ENCODE data around the gene FBN1.

FBN1 gene

DNA sequence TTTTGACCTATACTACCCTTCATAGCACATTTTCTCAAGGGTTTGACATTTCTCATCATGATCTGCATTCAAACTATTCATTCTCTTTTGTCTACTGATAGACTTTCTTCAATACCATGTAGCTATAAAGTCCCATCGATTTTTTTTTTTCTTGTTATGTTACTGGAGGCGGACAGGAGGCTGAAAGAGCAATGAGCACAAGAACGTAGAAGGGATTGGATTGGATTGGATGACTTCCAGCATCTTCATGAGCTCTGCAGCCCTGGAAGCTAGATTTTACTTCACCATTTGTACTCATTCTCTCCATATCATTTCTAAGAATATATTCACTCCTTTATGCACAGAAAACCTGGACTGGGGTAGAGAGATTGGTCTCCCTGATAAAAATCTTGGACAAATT lies 271.0 kb downstream of the FBN1 start:
- DNase-seq (ENCODE audit: low read depth in 2 of 2, low spot score in 1 of 2), result no peak

DNA sequence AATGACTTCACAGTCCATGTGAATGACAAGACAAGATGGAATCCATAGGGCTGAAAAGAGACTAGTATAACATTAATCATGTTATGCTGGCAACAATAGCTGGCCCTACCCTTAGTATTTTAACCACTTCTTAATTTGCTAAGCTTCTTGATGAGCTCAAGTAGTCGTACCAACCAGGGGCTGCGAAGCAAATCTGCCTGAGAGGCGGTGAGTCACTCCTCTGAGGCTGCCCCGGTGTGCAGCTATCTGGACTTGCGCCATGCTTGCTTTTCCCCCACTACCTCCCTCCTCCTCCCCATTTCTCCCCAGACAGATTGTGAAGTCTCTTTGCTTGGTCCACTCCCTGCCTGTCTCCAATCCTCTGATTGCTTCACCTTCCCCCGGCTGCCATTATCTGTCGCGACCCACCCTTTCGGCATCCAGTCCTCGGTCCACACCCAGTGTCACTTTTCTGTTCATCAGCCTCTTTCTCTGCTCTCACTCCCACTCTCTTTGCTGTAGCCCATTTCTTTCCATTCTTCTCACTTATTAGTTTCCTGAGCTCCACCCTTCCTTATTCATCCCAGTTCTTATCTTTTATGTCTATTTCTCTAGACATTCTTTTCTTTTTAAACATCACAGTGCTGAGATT lies 271.6 kb downstream of the FBN1 start:
- DNase-seq (ENCODE audit: low read depth in 2 of 2, low spot score in 1 of 2), result no peak

DNA sequence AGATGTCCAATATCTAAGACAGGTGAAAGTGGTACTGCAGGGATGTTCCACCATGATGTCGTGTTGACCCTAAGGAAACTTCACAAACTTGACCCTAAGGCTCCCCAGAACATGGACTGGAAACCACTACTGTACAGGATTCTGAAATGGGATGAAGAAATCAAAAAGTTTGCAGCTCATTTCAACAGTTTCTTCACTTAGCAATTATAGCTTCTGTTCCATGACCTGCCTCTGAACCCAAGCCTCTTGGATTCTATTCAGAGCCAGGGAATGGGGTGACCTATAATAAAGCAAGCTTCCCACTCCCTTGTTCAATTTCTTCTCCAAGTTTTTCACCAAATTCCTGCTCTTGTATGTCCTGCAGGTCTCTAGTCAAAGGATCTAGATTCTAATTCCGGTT lies 273.5 kb downstream of the FBN1 start:
- no peak for DNase-seq (ENCODE audit: low read depth in 2 of 2, low spot score in 1 of 2)

DNA sequence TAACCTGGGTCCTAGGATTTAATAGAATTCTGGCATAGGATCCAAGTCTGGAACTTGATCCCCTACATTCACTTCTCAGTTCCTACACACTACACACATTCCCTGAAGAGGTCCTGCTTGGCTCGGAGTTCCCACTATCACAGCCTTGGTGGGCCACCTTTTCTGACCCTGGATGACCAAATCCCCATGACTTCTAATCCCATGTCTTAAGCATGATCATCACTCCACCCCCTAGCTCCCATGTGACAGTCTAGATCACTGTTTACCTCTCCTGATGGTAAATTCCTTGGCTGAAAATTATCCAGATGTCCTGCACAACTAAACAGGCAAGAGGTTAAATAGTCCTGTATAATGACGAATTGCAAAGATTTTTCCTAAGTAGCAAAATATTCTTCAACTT lies 274.0 kb downstream of the FBN1 start:
- no peak for DNase-seq (ENCODE audit: low read depth in 2 of 2, low spot score in 1 of 2)

DNA sequence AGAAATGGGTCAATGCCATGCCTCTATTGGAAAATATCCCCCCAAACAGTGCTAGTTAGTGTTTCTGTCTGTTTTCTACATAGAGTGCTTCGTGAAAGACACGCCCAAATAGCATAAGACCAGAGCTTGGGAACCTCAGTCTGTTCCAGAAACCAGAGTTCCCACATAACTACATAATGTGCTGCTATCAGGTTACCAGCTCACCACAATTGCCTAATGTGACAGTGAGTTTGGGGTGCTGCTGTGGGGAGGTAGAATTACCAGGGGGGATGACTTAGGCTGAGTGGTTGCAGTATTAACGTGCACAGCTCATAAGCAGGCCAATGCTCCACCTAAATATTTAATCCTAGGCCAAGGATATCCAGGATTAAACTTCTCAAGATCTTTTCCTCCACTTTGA lies 275.0 kb downstream of the FBN1 start:
- no peak for DNase-seq (ENCODE audit: low read depth in 2 of 2, low spot score in 1 of 2)

DNA sequence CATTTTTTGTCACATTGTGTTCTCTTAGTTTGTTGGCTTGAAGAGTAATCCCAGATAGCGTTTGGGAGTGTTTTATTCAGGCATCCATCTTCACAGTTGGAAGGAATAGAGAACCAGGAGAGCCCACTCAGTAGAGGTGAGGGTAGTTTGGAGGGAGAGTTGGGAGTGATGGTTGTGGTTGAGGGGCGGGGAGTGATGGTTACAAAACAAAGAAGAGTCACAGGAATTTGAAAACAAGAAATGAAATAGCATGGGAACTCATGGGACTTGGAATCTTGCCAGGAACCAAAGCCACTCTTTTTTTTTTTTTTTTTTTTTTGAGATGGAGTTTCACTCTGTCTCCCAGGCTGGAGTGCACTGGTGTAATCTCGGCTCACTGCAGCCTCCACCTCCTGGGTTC lies 278.0 kb downstream of the FBN1 start:
- DNase-seq (ENCODE audit: low read depth in 2 of 2, low spot score in 1 of 2), result no peak

DNA sequence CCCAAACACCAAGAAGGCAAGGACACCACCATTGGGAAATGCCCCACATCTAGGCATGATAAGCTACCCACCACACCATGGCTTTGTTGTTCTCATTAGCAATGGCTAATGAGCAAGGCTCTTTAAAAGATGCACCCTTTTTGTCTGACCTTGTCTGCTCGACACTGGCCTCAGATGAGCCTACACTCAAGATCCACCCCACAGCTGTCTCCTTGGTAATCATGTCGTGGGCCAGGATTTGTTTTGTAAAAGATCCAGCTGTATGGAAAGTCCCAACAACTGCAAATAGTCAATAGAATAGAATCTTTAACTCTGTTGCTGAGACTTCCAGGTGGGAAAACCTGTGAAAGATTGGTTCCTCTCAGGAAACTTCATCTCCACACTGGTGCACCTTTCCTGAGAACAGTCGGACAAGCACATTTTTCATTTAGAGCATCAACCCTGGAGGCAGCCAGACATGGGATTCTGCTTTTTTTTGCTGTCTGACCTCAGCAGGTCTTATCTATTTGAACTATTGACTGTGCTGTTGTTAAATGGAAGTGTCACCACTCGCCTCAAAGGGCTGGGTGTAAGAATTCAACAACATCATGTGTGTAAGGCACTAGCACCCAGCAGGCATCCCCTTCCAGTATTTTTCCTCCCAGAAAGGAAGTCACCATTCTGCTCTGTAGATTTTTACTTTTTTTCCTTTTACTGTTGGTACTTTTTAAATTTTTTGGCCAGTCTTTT lies 278.8 kb downstream of the FBN1 start:
- no peak for DNase-seq (ENCODE audit: low read depth in 2 of 2, low spot score in 1 of 2)

DNA sequence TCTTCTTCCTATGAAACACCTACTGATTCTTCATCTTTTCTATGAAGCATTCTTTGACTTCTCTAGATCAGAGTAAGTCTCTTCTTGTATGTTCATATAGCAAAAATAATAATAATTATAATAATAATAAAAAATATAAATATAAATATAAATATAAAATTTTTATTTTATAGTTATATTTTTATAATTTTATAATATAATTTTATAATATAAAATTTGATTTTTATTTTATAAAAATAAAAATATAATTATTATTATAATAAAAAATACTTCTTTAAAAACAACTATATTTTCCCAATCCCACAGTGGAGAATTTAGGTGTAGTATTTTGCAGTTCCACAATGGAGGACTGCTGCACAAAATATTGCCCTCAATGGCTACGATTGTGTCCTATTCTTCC lies 279.9 kb downstream of the FBN1 start:
- no peak for DNase-seq (ENCODE audit: low read depth in 2 of 2, low spot score in 1 of 2)

DNA sequence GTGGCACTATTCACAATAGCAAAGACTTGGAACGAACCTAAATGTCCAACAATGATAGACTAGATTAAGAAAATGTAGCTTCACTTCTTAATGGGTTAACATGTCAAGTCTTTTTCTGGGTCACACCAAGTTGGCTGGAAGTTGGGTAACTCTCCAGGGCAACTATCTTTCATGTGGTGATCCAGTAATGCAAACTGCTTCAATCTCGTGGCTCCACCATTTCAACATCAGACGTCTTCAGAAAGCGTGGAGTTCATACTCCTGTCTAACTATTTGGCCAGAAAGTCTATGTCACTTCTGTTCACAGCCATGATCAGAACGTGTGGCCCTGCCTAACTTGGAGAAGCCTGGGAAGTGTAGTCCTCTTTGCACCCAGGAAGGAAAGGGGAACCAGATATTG lies 282.0 kb downstream of the FBN1 start:
- DNase-seq (ENCODE audit: low read depth in 2 of 2, low spot score in 1 of 2), result no peak

DNA sequence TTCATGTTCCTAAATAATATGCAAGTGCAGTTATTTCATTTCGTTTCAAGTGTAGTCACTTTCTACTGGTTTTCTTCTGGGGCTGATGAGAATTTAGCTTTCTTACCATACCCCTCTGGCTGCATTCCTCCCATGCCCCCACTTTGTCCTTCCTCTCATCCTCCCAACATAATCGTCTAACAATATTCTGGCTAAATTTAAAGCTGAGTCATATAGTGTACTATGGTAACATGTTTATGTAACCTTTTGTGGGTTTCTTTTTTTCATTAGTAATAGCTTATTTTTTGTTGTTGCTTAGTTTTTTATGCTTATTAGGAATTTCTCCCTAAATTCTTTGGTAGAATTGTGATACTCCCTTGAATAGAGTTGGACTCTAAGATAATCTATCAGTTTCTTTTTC lies 283.8 kb downstream of the FBN1 start:
- no peak for DNase-seq (ENCODE audit: low read depth in 2 of 2, low spot score in 1 of 2)

DNA sequence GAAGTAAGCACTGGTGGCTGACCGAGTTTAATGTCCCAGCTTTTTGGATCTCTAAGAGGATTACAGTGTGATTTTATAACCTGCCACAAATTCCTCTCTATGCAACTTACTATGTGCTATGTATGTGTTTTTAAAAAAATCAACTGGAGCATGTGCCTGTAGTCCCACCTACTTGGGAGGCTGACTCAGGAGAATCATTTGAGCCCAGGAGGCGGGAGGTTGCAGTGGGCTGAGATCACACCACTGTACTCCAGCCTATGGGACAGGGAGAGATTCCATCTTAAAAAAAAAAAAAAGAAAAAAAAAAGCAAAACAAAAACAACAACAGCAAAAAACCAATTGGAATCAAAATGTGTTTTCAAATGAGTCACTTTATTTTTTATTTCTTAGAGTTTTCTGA lies 284.7 kb downstream of the FBN1 start:
- DNase-seq (ENCODE audit: low read depth in 2 of 2, low spot score in 1 of 2), result no peak

All from stimulated activated CD8-positive, alpha-beta memory T cell treated with anti-CD3 and anti-CD28 coated beads, Interleukin-4, amount 100 ng/mL, for 1 hour (primary cell).